Renal pelvis (tissue), 12 donors: ENCODE results near the gene UTP14A. TPM values are rescaled to one million over a fixed set of nuclear protein-coding genes. Genes with fewer than 3 reads are reported as not detected.
"Not testable (repeated sequence)": the region's sequence is repeated elsewhere in the genome, so short reads cannot be mapped to it uniquely, and the experiment has no call there.

ENCODE experiments used
- DNase-seq: peaks from one replicate; pipeline ENCODE4 v3.0.0-alpha.2; 2013
- long read RNA-seq, 16 experiments: transcript quantifications; one replicate each; lab custom pipeline, GENCODE V29; 2026
- polyA plus RNA-seq, 3 donors: library from polyadenylated mRNA; unstranded; fragments of 120-200 nt; gene quantifications; one replicate each; pipeline ENCODE4 v1.2.1, GENCODE V29; 2013; ENCODE audit not compliant: insufficient read length in 3 of 3

Gene UTP14A, protein sequence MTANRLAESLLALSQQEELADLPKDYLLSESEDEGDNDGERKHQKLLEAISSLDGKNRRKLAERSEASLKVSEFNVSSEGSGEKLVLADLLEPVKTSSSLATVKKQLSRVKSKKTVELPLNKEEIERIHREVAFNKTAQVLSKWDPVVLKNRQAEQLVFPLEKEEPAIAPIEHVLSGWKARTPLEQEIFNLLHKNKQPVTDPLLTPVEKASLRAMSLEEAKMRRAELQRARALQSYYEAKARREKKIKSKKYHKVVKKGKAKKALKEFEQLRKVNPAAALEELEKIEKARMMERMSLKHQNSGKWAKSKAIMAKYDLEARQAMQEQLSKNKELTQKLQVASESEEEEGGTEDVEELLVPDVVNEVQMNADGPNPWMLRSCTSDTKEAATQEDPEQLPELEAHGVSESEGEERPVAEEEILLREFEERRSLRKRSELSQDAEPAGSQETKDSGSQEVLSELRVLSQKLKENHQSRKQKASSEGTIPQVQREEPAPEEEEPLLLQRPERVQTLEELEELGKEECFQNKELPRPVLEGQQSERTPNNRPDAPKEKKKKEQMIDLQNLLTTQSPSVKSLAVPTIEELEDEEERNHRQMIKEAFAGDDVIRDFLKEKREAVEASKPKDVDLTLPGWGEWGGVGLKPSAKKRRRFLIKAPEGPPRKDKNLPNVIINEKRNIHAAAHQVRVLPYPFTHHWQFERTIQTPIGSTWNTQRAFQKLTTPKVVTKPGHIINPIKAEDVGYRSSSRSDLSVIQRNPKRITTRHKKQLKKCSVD
- 10 to 100 TPM; 25.5 to 27.0 (median 26.9) TPM for polyA plus RNA-seq
- long read RNA-seq, donor 1, partial matches to known transcripts, result 16 of 19 reads
- long read RNA-seq, donor 1, other reads (novel, unspliced or antisense), result 0 of 19 reads
- long read RNA-seq, donor 2, transcript UTP14A-201 (15 exons, 2,488 nt), result major isoform, 5 of 21 reads
- long read RNA-seq, donor 2, partial matches to known transcripts, result 16 of 21 reads
- long read RNA-seq, donor 2, other reads (novel, unspliced or antisense), result 0 of 21 reads
- long read RNA-seq, donor 3, transcript UTP14A-201 (15 exons, 2,488 nt), result major isoform, 6 of 15 reads
- long read RNA-seq, donor 3, partial matches to known transcripts, result 9 of 15 reads
- long read RNA-seq, donor 3, other reads (novel, unspliced or antisense), result 0 of 15 reads
- long read RNA-seq, donor 4, partial matches to known transcripts, result 18 of 22 reads
- long read RNA-seq, donor 4, other reads (novel, unspliced or antisense), result 0 of 22 reads
- long read RNA-seq, donor 5, partial matches to known transcripts, result 5 of 7 reads
- long read RNA-seq, donor 5, other reads (novel, unspliced or antisense), result 0 of 7 reads
- long read RNA-seq, donor 6, transcript UTP14A-201 (15 exons, 2,488 nt), result major isoform, 5 of 26 reads
- long read RNA-seq, donor 6, partial matches to known transcripts, result 21 of 26 reads
- long read RNA-seq, donor 6, other reads (novel, unspliced or antisense), result 0 of 26 reads
- long read RNA-seq, donor 7, partial matches to known transcripts, result 10 of 12 reads
- long read RNA-seq, donor 7, other reads (novel, unspliced or antisense), result 0 of 12 reads
- long read RNA-seq, donor 8, partial matches to known transcripts, result 5 of 7 reads
- long read RNA-seq, donor 8, other reads (novel, unspliced or antisense), result 0 of 7 reads
- long read RNA-seq, donor 9, partial matches to known transcripts, result 15 of 18 reads
- long read RNA-seq, donor 9, other reads (novel, unspliced or antisense), result 0 of 18 reads
- long read RNA-seq, donor 10, partial matches to known transcripts, result 24 of 27 reads
- long read RNA-seq, donor 10, other reads (novel, unspliced or antisense), result 0 of 27 reads
- long read RNA-seq, donor 11, partial matches to known transcripts, result 7 of 9 reads
- long read RNA-seq, donor 11, other reads (novel, unspliced or antisense), result 0 of 9 reads
- long read RNA-seq, donor 12, transcript UTP14A-201 (15 exons, 2,488 nt), result major isoform, 8 of 25 reads
- long read RNA-seq, donor 12, partial matches to known transcripts, result 17 of 25 reads
- long read RNA-seq, donor 12, other reads (novel, unspliced or antisense), result 0 of 25 reads
- long read RNA-seq, donor 13, partial matches to known transcripts, result 10 of 10 reads
- long read RNA-seq, donor 13, other reads (novel, unspliced or antisense), result 0 of 10 reads
- long read RNA-seq, donor 14, transcript UTP14A-201 (15 exons, 2,488 nt), result major isoform, 6 of 26 reads
- long read RNA-seq, donor 14, partial matches to known transcripts, result 19 of 26 reads
- long read RNA-seq, donor 14, other reads (novel, unspliced or antisense), result 0 of 26 reads
- long read RNA-seq, donor 15, transcript UTP14A-201 (15 exons, 2,488 nt), result major isoform, 6 of 55 reads
- long read RNA-seq, donor 15, partial matches to known transcripts, result 49 of 55 reads
- long read RNA-seq, donor 15, other reads (novel, unspliced or antisense), result 0 of 55 reads
- long read RNA-seq, donor 16, partial matches to known transcripts, result 22 of 35 reads
- long read RNA-seq, donor 16, other reads (novel, unspliced or antisense), result 12 of 35 reads

DNA sequence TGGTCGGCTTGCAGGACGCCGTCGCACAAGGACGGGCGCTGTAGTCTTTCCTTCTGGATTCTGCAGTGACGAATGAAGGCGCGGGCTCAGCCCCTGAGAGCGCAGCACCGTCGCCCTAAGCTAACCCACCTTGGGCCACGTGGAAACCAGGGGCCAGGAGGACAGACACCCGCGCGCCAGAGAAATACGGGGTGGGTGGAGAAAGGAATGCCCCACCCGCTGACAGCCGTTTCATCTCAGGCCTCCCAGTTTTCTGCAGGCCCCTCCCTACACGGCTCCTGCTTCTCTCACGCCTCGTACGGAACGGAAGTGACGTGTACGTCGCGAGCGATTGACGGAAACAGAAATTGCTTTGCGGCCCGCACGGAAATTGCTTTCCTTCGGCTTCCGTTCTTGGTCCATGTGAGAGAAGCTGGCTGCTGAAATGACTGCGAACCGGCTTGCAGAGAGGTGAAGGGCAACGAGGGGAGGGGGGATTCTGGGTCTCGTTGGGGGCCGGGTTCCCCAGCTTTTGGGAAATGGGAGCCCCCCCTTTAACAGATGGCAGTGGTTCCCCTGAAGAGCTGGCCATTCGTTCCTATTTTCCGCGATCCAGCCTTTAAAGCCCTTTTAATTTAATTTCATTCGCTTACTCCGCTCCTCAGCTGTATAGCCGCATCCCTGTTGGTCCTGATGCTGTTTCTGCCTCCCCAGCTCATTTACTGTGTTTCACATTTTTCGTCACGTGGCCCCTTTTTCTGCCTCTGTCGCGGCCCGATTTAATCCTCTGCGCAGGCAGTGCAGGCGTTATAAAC, at the start of gene UTP14A:
TSS of gene UTP14A (plus strand) at position 378 of the 794 bp plus-strand sequence. CDS start at position 425, 47 bp downstream.
- peak; percentile 91 for DNase-seq

DNA sequence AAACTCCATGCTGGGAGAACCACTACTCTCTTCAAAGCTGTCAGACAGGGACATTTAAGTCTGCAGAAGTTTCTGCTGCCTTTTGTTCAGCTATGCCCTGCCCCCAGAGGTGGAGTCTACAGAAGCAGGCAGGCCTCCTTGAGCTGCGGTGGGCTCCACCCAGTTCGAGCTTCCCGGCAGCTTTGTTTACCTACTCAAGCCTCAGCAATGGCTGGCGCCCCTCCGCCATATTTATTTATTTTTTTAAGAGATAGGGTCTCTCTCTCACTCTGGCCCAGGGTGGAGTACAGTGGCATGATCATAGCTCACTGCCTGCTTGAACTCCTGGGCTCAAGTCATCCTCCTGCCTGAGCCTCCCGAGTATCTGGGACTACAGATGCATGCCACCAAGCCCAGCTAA, 46.8 kb upstream of the UTP14A start:
- DNase-seq, result not testable (repeated sequence)

DNA sequence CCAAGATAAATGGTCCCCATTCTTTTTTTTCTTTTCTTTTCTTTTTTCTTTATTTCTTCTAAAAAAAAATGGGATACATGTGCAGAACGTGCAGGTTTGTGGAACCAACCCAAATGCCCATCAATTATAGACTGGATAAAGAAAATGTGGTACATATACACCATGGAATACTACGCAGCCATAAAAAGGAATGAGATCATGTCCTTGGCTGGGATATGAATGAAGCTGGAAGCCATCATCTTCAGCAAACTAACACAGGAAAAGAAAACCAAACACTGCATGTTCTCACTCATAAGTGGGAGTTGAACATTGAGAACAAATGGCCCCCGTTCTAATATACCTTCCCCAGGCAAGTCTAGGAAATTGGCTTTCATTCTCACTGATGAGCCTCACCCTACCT, 39.6 kb upstream of the UTP14A start:
- DNase-seq, result not testable (repeated sequence)

DNA sequence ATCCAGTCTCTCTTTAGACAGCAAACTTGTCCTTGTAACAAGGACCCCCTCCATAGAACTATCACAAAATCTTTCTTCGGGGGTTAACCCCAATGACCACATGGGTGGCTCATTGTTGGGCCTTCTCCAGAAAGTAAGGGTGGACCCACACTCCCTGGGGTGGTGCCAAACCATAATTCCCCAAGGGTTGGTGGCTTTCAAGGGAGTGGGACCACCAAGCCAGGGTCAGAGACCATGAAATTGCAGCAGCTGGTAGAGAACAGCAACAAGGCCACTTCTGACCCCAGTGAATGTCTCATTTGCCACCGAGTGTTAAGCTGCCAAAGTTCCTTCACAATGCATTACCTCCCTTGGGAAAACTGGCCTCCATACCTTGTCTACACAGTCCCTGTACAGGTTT, 33.4 kb upstream of the UTP14A start:
- DNase-seq, result no peak

DNA sequence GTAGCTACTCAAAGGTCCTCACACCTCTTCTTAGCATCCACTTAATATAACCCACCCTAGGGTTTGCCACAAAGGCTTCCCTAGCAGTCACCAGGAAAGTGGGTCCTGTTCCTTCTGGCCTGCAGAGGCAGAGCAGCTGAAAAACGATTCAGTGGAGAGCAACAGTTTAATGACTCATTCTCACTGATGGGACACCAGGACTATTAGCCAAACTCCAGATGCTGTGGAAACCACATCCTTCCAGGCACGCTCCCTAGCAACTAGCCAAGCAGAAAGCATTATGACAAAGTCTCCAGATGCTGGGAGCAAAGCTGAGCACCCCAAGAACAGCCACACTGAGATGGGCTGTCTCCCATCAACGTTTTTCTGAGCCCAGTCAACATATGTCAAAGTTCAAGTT, 30.3 kb upstream of the UTP14A start:
- DNase-seq, result no peak

DNA sequence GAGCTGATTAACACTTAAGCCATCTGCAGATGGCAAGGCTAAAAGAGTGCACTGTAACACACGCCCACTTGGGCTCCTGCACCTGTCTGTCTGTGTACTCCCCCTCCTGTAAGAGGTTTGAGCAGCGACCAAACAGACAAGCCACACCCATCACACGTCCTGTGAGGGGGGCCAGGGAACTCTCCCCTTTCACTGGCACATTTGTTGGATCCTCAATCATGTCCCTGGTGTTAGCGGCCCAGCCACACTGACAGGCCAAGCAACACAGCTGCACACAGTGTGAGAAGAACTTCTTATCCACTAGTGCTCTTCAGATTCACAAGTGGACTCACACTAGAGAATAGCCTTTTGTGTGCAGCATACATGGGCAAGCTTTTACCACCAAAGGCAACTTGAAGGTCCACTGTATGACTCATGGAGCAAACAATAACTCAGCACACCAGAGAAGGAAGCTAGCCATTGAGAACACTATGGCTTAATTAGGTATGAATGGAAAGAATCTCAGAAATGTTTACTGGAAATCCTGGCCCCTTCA, 29.1 kb upstream of the UTP14A start:
- no peak for DNase-seq

DNA sequence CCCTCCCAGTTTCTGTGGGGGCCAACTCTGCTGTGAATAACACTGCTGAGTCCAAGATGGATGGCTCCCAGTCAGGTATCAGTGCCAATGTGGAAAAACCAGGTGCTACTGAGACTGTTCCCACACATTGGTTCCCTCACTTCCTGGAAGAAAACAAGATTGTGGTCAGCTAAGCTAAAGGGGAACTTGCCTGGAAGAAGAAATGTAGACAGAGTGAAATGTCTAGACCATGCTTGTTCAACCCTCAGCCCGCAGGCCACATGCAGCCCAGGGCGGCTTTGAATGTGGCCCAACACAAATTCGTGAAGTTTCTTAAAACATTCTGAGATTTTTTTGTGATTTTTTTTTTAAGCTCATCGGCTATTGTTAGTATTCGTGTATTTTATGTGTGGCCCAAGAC, 28.6 kb upstream of the UTP14A start:
- DNase-seq, result no peak

DNA sequence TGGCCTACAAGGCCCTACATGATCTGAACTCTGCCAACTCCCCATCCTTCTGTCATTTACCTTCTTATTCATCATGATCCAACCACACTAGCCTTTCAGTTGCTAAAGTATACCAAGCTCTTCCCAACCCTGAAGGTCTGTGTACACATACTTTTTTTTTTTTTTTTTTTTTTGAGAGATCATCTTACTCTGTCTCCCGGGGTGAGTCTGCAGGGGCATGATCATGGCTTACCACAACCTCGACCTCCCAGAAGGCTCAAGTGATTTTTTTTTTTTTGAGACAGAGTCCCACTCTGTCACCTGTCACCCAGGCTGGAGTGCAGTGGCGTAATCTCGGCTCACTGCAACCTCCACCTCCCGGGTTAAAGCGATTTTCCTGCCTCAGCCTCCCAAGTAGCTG, 5.9 kb upstream of the UTP14A start:
- DNase-seq, result no peak

DNA sequence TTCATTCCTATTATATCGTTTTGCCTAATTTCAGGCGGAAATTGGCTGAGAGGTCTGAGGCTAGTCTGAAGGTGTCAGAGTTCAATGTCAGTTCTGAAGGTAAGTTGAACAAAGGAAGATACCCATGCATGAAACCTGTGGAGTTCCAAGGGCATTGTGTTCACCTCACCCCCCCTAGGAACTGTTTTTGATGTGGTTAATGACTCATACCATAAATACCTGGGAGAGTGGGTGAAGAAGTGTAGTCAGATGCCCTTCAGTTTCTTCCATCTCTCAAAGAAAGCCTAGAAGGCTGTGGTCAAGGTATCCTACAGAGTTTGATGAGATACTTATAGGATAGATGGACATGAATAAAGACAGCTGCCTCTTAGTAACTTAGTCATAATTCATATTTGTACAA, 2.7 kb downstream of the UTP14A start:
- no peak for DNase-seq

DNA sequence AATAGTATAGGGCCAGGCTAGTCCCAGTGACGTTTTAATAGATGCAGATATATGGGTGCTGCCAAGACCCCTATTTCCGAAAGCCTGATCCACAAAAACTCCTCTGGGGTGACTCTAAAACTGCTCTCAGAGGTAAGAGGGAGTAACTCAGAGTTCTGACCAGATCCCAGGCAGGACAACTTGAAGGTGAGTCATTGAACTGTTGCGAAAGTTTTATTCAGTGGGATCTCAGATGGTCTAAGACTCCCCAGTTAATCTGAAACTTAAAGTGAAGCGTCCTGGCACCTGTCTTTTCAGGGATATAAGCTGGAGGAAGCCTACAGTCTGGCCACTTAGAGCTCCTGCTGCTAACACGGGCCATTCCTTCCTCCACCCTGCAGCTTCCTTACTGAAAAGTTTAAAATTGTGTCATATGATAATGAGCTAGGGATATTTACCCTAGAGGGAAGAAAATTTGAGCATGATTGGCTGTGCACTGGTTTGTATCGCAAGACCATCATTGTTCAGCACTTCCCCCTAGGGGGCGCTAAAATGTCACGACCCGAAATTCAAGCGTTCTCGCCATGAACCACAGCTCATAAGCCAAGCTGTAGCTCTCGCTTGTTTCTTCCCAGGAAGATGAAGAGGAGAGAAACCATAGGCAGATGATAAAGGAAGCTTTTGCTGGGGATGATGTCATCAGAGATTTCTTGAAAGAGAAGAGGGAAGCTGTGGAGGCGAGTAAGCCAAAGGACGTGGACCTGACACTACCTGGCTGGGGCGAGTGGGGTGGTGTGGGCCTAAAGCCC, 19.5 kb downstream of the UTP14A start:
- DNase-seq, result peak; percentile 66

DNA sequence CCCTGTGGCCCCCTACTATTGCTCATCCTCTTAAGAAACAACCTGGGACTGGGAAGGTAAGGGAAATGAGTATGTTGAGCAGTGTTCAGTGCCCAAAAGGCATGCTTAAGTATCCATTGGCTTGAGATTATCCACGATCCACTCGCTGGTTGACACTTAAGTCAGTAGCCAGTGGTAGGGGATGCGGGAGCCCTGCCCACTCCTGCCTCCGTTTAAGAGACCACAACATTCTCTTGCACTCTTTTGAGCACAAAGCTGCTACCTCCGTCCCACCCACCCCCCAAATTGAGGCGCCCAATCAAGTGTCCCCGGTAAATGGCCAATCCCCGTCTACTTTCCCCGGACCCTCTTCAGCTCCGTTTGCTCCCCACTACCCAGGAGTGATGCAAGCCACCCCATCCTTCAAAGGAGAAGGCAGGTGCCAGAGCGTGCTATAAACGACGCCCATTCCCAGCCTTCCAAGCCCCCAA, 25.0 kb downstream of the UTP14A start:
- DNase-seq, result no peak

DNA sequence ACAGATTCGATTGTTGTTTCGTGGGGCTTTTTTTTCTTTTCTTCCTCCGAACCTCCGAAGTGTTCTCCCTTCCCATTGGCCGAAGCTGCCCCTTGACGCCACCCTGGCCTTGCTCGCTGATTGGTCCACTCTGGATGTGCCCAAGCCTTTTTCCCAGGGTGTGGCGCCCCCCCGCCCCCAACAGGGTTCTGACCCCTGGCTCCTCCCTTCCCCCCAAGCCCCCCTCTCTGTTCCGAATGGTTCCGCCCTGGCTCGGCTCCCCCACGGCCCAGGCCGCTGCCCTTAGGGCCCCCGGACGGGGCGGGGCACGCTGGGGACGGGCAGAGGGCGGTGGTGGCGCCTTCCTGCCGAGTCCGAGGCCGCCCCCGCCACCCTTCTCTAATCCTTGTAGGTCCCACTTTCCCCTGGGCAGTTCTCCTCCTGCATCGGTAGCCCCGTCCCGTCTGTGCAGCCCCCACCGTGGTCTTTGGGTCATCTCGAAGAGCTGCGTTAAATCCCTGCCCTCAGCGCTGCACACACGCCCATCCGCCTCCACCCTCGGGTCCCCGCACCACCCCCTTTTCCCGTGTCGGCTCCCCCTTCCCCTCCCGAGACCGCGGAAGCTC, 25.5 kb downstream of the UTP14A start:
- peak; percentile 85 for DNase-seq

DNA sequence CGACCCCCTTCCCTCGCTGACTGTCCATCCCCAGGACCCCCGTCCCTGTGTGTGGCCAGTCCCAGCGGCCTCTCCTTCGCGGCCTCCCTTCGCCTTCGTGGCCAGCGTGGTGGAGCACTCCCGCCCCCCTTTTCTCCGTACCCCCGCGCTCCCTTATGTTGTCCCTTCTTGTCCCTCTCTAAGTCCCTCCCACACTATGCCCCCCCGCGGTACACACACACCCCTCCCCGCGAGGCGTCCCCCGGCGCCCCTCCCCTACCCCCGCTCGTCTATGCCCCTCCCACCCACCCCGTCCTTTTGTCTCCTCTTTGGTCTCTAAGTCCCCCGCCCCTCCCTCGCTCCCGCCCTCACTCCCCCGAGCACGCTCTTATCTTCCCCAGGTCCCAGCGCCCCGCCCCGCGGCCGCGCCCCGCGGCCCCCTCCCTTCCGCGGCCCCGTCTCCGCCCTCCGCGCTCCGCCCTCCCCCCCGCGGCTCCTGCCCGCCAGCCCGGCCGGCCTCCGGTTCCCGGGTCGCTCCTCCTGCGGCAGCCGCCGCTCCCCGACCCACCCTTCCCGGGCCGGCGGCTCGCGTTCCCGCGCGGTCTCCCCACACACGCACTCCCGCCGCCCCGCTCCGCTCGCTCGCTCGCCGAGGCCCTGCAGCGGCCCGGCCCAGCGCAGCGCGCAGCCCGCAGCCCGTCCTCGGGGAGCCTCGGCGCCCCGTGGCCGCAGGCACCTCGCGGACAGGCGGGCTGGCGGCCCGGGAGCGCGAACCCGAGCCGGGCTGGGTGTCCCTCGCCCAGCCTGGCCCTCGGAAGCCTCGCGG, 26.3 kb downstream of the UTP14A start:
- DNase-seq, result peak; percentile 86

DNA sequence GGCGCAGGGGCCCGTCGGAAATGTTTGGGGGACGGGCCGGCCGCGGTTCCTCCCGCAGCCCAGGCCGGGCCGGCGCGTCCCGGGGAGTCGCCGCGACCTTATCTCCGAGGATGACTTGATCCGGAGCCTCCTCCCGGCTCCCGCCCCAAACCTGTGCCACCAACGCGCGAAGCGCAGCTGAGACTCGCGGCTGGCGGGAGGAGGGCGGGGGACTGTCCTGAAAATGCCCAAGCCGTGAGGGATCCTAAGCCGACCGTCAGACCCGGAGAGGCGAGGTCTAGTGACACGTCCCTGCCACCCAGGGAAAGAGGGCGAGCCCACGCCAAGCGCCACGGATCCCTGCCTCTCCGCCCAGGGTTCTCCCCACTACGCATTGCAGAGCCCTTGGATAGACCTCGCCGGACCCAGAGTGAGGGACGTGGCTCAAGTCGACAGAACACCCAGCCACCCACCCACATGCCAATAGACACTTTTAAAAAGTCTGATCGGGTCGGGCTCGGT, 26.9 kb downstream of the UTP14A start:
- no peak for DNase-seq

DNA sequence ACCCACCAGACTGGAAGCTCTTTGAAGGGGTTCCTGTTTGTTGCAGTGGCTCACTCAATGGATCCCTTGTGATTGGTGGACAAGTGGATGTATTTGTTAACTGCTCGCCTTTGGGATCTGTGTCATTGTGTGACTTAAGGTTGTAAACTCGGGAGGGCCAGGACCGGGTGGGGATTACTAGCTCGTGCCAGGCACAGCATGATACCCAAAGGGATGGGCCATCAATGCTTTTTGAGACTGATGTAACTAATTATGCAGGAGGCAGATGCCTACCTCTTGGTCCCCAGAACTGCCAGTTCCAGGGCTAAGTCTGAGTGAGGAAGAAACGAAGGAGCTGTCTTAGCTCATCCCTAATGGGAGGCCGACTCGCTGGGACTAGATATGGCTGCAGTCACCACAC, 27.7 kb downstream of the UTP14A start:
- no peak for DNase-seq

DNA sequence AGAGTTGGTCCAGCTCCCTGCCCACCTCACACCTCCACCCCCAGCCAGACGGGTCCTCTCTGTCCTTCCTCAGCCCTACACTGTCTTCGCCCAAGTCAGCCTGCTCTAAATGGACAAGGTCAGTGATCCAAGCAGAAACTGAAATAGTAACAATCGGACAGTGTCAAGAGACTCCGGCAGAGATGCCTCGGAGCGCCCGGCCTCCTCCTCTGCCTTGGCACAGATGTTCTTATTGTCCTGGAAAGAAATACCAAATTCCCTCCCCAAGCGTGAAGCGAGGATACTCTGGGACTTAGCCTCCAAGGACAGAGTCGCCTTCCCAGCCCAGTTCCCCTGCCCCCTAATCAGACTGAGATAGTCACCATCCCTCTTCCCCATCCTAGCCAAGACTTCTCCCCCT, 28.5 kb downstream of the UTP14A start:
- no peak for DNase-seq
